Superior temporal gyrus (tissue), 1 donor: ENCODE results near the gene AFF1.

Experiments used
- DNase-seq: peaks from one replicate; pipeline ENCODE4 v3.0.0-alpha.2; 2016; ENCODE audit errors: extremely low spot score

Gene AFF1

GRCh38 chr4:86955888-86956451, 21.2 kb downstream of the AFF1 start:
- no peak for DNase-seq

- no peak for DNase-seq
Observed at GRCh38 chr4:86957215-86957614, 22.4 kb downstream of the AFF1 start.

- DNase-seq: no peak
Observed at GRCh38 chr4:86959588-86960500, 25.0 kb downstream of the AFF1 start.

GRCh38 chr4:86960557-86960961, 25.7 kb downstream of the AFF1 start:
- DNase-seq: no peak

GRCh38 chr4:86961116-86961515, 26.3 kb downstream of the AFF1 start:
- DNase-seq: no peak

GRCh38 chr4:86961605-86962295, 26.9 kb downstream of the AFF1 start:
- no peak for DNase-seq

GRCh38 chr4:86963697-86964096, 28.9 kb downstream of the AFF1 start:
- no peak for DNase-seq

- DNase-seq: no peak
Observed at GRCh38 chr4:86965019-86965976, 30.5 kb downstream of the AFF1 start.

GRCh38 chr4:86967073-86967472, 32.3 kb downstream of the AFF1 start:
- no peak for DNase-seq

GRCh38 chr4:86967798-86968197, 33.0 kb downstream of the AFF1 start:
- DNase-seq: no peak

- DNase-seq: no peak
Observed at GRCh38 chr4:86968547-86968946, 33.7 kb downstream of the AFF1 start.

GRCh38 chr4:86970447-86971354, 35.9 kb downstream of the AFF1 start:
- DNase-seq: no peak

- DNase-seq: no peak
Observed at GRCh38 chr4:86971355-86971683, 36.5 kb downstream of the AFF1 start.

GRCh38 chr4:86972997-86973396, 38.2 kb downstream of the AFF1 start:
- no peak for DNase-seq

GRCh38 chr4:86973668-86974067, 38.9 kb downstream of the AFF1 start:
- DNase-seq: no peak

GRCh38 chr4:86974551-86974994, 39.8 kb downstream of the AFF1 start:
- no peak for DNase-seq

- no peak for DNase-seq
Observed at GRCh38 chr4:86975927-86976326, 41.1 kb downstream of the AFF1 start.

GRCh38 chr4:86976801-86977485, 42.1 kb downstream of the AFF1 start:
- no peak for DNase-seq

- DNase-seq: no peak
Observed at GRCh38 chr4:86977621-86978184, 42.9 kb downstream of the AFF1 start.

- DNase-seq: no peak
Observed at GRCh38 chr4:86978709-86979108, 43.9 kb downstream of the AFF1 start.
